GM19099 (cell line): Measurements from ENCODE around the gene PDE6B.

ENCODE experiments used
- POLR2A ChIP-seq: IDR thresholded peaks from 3 replicates; pipeline ENCODE4 v1.6.1; 2011; ENCODE audit warnings: low read depth; ENCODE audit not compliant: insufficient read length; ENCODE audit errors: extremely low read depth

The PDE6B gene

GRCh38 chr4:612749-613125 lies 12.6 kb upstream of the PDE6B start:
- TF ChIP-seq POLR2A: no peak

DNA sequence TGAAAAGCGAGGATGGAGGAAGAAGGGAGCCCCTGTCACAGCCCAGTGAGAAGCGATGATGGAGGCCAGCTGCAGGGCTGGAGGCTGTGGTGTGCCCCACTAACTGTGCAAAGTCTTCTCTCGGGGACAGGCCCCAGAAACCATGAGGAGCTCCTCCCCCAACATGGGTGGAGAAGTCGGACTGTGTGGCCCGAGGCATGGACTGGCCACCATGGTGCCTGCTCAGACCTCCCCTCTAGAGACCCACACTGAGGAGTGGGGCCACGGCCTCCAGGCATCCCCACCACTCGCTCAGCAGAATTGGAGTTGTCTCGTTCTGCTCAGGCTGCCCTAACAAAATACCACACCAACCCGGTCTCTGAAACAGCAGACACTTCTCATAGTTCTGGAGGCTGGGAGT lies 12.2 kb upstream of the PDE6B start:
- no peak for TF ChIP-seq POLR2A

DNA sequence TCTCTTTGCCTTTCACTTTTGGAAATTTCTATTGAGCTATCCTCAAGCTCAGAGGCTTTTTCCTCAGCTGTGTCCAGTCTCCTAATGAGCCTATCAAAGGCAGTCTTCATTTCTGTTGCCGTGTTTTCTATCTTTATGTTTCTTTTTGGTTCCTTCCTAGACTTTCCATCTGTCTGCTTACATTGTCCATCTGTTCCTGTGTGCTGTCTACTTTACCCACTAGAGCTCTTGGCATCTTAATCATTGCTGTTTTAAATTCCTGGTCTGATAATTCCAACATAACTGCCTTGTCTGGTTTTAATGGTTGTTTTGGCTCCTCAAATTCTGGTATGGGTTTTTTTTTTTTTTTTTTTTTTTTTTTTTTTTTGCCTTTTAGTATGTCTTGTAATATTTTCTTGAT lies 9.3 kb upstream of the PDE6B start:
- no peak for TF ChIP-seq POLR2A

GRCh38 chr4:616911-617643 lies 8.3 kb upstream of the PDE6B start:
- TF ChIP-seq POLR2A: no peak

DNA sequence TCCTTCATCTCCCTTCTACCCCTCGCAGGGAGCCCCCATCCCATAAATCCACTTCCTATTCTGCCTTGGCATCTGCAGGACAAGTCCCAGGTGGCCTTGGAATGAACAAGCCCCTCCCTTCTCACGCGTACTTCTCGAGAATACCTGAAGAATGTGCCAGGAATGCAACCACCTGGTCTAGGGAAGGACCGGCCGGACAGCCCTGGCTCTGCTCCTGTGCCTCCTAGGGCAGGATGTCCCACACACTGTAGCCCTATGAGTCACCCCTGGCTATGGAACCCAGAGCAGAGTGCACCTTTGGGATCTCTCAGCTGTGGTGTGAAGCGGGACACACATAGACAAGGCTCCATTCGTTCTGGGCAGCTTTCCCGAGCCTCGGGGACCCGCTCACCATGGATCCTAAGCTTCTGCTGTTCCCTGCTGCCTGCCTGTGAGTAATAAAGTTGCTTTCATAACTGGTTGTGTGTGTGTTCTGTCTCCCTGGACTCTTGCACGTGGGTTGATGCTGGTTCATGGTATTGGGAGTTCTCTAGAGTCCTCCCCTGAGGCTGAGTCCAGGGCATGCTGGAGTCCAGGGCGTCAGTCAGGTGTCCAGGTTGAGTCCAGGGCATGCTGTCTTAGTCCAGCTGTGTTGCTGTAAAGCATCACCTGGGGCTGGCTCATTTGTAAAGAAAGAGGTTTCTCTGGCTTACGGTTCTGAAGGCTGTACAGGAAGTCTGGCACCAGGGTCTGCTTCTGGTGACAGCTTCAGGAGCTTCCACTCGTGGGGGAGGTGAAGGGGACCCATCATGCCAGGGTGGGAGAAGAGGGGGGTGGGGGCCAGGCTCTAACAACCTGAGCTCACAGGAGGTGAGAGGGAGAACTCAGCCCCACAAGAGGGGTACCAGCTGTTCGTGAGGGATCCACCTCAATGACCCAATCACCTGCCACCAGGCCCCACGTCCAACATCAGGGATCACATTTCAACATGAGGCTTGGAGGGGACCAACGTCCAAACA lies 7.4 kb upstream of the PDE6B start:
- no peak for TF ChIP-seq POLR2A

DNA sequence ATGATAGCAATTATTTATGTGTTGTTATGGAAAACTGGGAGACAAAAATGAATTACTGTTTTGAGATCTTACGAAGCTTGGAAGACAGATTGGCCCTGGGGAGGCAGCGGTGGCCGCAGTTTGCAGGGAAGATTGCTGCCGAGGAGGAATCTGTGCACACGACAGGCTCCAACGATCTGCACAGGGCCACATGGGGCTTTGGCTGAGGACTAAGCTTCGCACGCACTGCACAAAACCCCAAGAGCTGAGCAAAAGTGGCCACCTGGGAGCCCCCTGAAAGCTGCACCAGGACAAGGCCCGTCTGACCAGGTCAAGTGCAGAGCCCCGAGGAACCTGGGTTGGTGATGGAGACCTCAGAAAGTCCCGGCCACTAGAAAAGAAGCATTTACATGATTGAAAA lies 5.2 kb upstream of the PDE6B start:
- TF ChIP-seq POLR2A: no peak

GRCh38 chr4:620851-621261 lies 4.5 kb upstream of the PDE6B start:
- TF ChIP-seq POLR2A: no peak

DNA sequence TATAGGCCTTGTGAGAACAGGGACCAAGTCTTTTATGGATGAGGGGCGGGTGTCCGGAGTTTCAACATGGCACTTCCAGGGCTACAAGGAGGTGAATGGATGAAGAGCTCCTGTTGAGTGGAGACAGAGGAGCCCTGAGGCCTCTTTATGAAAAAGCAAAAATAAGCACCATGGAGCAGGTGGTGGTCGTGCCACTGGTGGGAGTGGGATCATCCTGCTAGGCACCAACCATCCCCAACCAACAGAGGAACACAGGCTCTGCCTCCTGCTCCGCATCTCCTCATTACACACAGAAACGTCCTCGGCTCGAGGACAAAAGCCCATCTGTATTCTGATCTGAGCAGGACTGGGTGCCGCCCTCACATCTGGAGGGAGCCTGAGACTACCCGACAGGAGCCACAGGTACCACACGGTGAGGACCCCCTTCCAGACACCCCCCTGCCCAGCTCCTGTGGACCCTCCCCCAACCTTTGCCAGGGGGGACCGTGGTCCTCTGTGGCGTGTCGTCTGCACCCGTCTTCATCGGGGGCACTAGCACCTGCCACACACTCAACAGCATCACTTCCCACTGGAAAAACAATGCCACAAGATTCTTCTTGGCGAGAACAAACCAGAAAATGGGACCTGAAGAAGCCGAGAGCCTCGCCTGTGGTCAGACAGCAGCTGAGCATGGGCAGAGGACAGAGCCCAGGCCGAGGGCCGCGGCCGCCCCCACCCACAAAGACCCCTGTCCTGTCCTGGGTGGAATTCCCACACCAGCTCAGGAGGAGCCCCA lies 3.9 kb upstream of the PDE6B start:
- TF ChIP-seq POLR2A: no peak

DNA sequence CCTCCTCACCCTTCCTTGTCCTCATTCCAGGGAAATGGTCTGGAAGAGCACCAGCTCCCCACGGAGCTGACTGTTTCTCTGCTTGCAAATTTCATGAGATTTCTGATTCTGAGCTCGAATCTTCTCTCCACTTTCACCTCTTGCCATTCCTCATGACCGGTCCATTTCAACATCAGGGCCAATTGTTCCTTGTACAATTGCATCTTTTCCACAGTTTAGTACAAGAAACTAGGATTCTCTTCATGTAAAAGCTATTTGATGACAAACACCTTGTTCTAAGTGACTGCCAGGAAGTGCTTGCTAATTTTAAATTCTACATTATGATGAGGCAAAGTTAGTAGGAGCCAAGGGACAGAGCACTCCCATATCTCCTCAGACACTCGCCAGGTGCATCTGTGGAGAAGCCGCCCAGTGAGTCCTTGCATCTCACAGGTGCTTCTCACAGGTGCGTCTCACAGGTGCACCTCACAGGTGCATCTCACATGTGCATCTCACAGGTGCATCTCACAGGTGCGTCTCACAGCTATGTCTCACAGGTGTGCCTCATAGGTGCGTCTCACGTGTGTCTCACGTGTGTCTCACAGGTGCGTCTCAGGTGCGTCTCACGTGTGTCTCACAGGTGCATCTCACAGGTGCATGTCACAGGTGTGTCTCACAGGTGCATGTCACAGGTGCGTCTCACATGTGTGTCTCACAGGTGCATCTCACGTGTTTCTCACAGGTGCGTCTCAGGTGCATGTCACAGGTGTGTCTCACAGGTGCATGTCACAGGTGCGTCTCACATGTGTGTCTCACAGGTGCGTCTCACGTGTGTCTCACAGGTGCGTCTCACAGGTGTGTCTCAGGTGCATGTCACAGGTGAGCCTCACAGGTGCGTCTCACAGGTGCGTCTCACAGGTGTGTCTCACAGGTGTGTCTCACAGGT lies 3.0 kb upstream of the PDE6B start:
- no peak for TF ChIP-seq POLR2A

DNA sequence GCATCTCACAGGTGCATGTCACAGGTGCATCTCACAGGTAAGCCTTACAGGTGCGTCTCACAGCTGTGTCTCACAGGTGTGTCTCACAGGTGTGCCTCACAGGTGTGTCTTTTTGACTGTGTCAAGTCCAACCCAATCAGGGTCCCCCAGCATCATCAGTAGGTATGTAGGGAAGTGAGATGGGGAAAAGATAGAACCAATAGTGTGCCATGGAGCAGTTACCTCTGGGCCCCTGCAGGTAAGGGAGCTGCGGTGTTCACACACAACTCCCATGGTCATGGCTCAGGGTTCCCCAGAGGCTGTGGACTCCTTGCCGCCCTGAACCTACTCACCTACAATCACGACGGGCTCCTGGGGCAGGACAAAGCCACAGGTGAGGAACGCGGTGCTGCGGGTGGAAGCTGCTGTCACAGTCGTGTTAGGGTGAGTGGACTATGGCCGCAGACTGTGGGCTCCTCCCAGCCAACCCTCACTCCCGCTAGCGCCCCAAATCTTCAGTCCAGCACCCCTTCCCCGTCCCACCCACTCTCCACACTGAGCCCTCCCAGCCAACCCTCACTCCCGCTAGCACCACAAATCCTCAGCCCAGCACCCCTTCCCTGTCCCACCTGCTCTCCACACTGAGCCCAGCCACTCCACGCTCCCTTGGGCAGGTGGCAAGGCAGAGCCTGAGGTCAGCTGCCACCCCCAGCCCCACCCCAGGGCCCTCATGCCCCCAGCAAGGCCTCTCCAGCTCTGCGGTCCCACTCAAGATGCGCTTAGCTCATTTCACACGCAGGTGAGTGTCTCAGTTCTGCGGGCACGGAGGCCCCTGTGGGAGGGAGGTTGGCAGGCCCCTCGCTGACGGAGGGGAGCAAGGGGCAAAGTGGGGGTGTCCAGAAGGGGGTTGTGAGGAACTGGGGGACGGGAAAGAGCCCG lies 2.1 kb upstream of the PDE6B start:
- TF ChIP-seq POLR2A: no peak

DNA sequence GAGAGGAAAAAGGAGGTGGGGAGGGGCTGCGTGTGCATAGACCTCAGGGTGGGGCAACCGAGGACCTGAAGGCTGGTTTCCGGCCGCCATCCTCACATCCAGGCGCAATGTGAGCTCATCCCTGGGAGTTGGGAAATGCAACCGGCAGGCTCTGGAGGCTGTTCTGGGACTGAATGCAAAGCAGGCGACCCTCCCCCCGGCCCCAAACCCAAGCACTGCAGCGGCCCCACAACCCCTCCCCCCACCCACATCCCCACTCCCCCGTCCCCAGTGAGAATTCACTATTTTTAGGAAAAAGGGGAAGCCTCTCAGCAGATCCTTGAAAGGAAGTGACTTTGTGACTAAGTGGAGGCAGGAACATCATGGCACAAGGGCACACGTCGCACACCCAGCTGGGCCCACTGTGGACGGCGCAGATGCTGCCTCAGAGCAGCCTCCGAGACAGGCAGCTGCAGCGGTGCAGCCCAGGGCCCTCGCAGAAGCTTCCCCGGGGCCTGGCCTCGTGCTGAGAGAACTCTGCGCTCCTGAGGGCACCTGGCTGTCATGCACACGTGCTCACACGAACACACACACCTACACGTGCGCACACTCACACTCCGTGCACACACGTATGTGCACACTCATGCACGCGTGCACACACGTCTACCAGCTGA lies 1.3 kb upstream of the PDE6B start:
- no peak for TF ChIP-seq POLR2A

DNA sequence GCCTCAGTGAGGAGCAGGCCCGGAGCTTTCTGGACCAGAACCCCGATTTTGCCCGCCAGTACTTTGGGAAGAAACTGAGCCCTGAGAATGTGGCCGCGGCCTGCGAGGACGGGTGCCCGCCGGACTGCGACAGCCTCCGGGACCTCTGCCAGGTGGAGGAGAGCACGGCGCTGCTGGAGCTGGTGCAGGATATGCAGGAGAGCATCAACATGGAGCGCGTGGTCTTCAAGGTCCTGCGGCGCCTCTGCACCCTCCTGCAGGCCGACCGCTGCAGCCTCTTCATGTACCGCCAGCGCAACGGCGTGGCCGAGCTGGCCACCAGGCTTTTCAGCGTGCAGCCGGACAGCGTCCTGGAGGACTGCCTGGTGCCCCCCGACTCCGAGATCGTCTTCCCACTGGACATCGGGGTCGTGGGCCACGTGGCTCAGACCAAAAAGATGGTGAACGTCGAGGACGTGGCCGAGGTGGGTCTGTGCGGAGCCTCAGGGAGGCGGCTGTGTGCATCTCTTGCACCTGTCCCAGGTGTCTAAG lies 323 bp downstream of the PDE6B start:
- TF ChIP-seq POLR2A: no peak

DNA sequence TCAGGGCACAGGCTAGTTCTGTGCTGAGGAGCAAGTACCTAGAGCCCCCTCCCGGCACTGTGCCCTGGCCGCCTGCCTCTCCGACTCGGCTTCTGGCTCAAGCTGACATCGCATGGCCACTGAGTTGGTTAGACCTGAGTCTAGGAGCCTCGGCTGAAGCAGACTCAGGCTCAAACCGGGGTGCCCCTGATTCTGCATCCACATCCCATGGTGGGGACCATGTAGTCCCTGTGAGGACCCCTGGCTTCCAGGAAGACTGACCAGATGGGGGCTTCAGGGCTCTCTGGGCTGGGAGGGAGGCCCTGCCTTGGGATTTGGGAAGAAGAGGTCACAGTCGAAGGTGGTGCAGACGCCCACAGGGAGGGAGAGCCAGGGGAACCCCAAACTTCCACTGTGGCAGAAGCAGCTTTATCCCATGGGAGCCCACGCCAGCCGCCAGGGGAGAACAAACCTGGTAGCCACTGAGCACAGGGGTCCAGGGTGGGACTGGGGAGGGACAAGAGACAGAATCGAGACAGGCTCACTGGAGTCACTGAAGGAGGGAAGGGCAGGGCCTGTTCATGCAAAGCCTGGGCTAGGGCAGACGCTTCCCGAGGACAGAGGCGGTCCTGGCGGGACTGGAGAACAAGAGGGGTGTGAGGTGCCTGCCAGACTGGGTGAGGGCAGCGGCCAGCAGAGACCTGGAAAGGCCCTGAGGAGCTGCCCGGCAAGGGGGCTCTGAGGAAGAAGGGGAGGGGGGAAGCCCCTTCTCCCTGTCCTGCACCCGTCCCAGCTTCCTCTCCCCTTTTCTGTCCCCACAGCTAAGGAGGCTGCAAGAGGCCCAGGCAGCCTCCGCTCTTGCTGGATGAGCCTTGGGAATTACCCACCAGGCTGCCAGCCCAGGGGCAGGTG lies 1.1 kb downstream of the PDE6B start:
- TF ChIP-seq POLR2A: no peak
